MCF 10A (cell line): ENCODE data around the gene CCDC102B. TPM values are rescaled to one million over a fixed set of nuclear protein-coding genes. Genes with fewer than 3 reads are reported as not detected.
A peak's percentile ranks its signal among the peaks of the same experiment; 100 is the strongest.

Experiments used
- BruUV-seq: library from RNA; stranded (reverse); fragments of 400-500 nt; replicated peaks from 2 replicates; lab custom pipeline; 2021; lab: Mats Ljungman, UMichigan
- CTCF ChIA-PET: fragments of 300-600 bp; sonication (Branson Sonifier 250); formaldehyde crosslinking; extraction: SDS; loops from one replicate; lab custom pipeline; 2021; ENCODE audit warnings: antibody characterized with exemption, inconsistent platforms; lab: Yijun Ruan, JAX
- POLR2A ChIA-PET: fragments of 300-600, 350-650 bp; sonication (Branson Sonifier 250); formaldehyde crosslinking; extraction: SDS; loops from one replicate; lab custom pipeline; 2020; ENCODE audit warnings: antibody characterized with exemption, inconsistent platforms; lab: Yijun Ruan, JAX
- DNase-seq: peaks from one replicate; pipeline ENCODE4 v3.0.0-alpha.2; 2018; ENCODE audit not compliant: unreplicated experiment
- H3K27ac Mint-ChIP-seq: one replicate; pipeline ENCODE4 v1.8.0; 2022; ENCODE audit warnings: mild to moderate bottlenecking, low read depth, mixed read lengths; ENCODE audit not compliant: unreplicated experiment
- H3K27me3 Mint-ChIP-seq: one replicate; pipeline ENCODE4 v1.8.0; 2022; ENCODE audit warnings: mixed read lengths; ENCODE audit not compliant: insufficient read depth, unreplicated experiment
- H3K36me3 Mint-ChIP-seq: one replicate; pipeline ENCODE4 v1.8.0; 2022; ENCODE audit warnings: mild to moderate bottlenecking, moderate library complexity, mixed read lengths; ENCODE audit not compliant: insufficient read depth, unreplicated experiment
- H3K4me1 Mint-ChIP-seq: one replicate; pipeline ENCODE4 v1.8.0; 2022; ENCODE audit warnings: mixed read lengths; ENCODE audit not compliant: insufficient read depth, unreplicated experiment
- H3K4me3 Mint-ChIP-seq: one replicate; pipeline ENCODE4 v1.8.0; 2022; ENCODE audit warnings: mild to moderate bottlenecking, moderate library complexity, mixed read lengths; ENCODE audit not compliant: unreplicated experiment
- H3K9me3 Mint-ChIP-seq: one replicate; pipeline ENCODE4 v1.8.0; 2022; ENCODE audit warnings: mixed read lengths; ENCODE audit not compliant: unreplicated experiment
- intact Hi-C: fragments of 100-400 bp; cut with micrococcal nuclease; formaldehyde crosslinking; loops from 2 replicates; pipeline ENCODE4 v1.14.1; 2022
- total RNA-seq: library from RNA; stranded (reverse); gene quantifications from 2 replicates; pipeline ENCODE4 v1.2.3, GENCODE V29; 2022
- TF ChIP-seq, protein P1 (sequence below): fragments of 200-600 bp; IDR thresholded peaks from one replicate; pipeline ENCODE4 v1.8.0; 2022; ENCODE audit warnings: antibody characterized with exemption, mild to moderate bottlenecking; ENCODE audit not compliant: unreplicated experiment

CCDC102B gene
- total RNA-seq, 1 experiment from 2014 or later, result 3.4 TPM

DNA sequence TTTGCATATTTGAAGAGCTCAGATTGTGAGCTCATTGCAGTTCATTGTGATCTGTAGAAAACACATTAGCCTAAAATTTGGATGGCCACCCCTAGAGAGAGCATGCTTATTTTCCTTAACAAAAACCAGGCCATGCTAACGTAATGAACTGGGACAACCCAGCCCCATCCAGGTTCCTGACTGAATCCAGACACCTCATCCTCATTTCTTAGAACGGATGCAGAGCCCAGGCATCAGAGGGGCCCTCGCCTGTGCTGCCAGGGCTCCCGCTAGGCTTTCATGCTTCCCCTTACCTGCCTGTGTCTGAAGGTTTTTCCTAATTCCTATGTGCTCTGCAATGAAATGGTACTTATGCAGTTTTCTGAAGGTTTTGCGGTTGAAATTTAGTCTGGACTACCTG, 171.1 kb downstream of the CCDC102B start:
- ChIA-PET CTCF (no interaction called here), POLR2A (no interaction called here)
- Mint-ChIP-seq H3K27me3 (peaks cover 51% of the 10 kb centered on the region), H3K4me1 (no peaks in the 10 kb centered on the region), H3K4me3 (no peak overlapping the region), H3K27ac (no peak overlapping the region), H3K9me3 (no peaks in the 10 kb centered on the region), H3K36me3 (no peaks in the 10 kb centered on the region)
- DNase-seq, result no peak
- TF ChIP-seq, protein P1, sequence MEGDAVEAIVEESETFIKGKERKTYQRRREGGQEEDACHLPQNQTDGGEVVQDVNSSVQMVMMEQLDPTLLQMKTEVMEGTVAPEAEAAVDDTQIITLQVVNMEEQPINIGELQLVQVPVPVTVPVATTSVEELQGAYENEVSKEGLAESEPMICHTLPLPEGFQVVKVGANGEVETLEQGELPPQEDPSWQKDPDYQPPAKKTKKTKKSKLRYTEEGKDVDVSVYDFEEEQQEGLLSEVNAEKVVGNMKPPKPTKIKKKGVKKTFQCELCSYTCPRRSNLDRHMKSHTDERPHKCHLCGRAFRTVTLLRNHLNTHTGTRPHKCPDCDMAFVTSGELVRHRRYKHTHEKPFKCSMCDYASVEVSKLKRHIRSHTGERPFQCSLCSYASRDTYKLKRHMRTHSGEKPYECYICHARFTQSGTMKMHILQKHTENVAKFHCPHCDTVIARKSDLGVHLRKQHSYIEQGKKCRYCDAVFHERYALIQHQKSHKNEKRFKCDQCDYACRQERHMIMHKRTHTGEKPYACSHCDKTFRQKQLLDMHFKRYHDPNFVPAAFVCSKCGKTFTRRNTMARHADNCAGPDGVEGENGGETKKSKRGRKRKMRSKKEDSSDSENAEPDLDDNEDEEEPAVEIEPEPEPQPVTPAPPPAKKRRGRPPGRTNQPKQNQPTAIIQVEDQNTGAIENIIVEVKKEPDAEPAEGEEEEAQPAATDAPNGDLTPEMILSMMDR, result no peak
- intact Hi-C loops, result no loop called here
- BruUV-seq, result no TSS peak

DNA sequence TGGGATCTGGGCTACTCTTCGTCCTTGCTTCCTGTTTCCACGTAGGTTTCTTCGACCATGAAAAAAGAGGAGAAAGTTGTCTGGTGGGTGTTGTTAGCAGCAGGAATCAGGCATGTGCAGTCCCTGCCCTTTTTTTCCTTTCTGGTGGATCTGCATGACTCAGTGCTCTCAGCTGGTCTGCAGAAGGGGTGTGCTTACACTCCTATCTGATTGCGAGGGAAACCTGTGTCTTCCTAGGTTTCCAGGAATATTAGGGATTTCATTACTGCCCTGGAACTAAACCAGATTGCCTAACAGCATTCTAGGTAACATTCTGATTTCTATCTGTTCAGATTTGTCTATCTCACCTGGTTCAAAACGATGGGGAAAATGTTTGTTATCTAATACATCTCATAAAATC, 174.3 kb downstream of the CCDC102B start:
- BruUV-seq, result no TSS peak
- Mint-ChIP-seq H3K36me3 (no peaks in the 10 kb centered on the region), H3K4me1 (no peaks in the 10 kb centered on the region)

DNA sequence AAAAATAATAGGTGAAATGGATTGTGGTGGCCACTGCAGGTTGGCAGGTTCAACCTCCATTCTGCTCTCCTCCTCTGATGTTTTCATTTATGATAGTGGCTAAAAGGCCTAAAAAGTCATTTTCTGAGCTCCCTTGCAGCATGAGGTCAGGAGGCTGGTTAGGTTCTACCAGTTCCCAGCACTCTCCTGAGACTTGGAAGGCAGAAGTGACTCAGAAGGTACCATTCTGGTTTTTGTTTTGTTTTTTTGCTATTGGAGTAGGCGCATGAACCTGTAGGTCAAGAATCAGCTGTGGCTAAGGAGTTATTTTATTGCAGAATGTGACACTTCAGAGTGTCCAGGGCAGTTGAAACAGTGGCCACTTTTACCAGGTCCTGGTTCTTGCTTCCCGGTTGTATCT, 181.9 kb downstream of the CCDC102B start:
- BruUV-seq, result no TSS peak
- Mint-ChIP-seq H3K4me1 (no peaks in the 10 kb centered on the region), H3K9me3 (no peaks in the 10 kb centered on the region), H3K27ac (no peak overlapping the region), H3K36me3 (no peaks in the 10 kb centered on the region), H3K27me3 (peaks cover 29% of the 10 kb centered on the region), H3K4me3 (no peak overlapping the region)
- ChIA-PET POLR2A (no interaction called here), CTCF (no interaction called here)
- intact Hi-C loops, result no loop called here
- DNase-seq, result no peak
- TF ChIP-seq, protein P1, result no peak

More for the DNA sequence above, 174.3 kb downstream of the CCDC102B start:
- Mint-ChIP-seq H3K27me3 (peaks cover 53% of the 10 kb centered on the region), H3K27ac (no peak overlapping the region), H3K4me3 (no peak overlapping the region), H3K9me3 (no peaks in the 10 kb centered on the region)
- intact Hi-C loops, result no loop called here
- CTCF ChIA-PET, result no interaction called here
- POLR2A ChIA-PET, result no interaction called here
- peak; percentile 23 for DNase-seq
- TF ChIP-seq, protein P1, result no peak

DNA sequence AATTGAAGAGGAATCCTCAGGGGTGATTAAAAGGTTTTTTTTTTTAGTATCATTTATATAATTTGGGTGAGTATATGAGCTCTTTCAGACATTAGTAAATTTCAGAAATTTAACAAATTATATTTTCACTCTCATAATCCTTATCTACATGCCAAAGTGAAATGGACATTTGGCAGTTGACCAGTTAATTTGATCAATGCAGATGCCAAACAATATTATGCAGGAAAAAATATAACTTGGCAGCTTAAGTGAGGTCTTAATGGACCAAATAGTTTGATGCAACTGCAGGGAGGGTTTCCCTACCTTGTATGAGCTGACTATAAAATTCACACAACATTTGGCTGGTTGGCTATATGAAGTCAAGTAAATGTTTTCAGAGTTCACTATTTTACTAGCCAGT, 185.2 kb downstream of the CCDC102B start:
- no TSS peak for BruUV-seq
- TF ChIP-seq, protein P1, result no peak
- ChIA-PET POLR2A (interaction anchor here (0.7 kb wide), 1 partner anchor 1192 kb away, joined by 3 read pairs; no protein-coding TSS in a partner anchor), CTCF (no interaction called here)
- H3K27me3 Mint-ChIP-seq, result peaks cover 44% of the 10 kb centered on the region
- H3K36me3 Mint-ChIP-seq, result no peaks in the 10 kb centered on the region
- H3K4me1 Mint-ChIP-seq, result no peaks in the 10 kb centered on the region
- H3K4me3 Mint-ChIP-seq, result no peak overlapping the region
- intact Hi-C loops, result no loop called here
- DNase-seq, result no peak
- H3K27ac Mint-ChIP-seq, result no peak overlapping the region
- no peaks in the 10 kb centered on the region for H3K9me3 Mint-ChIP-seq
